Upper lobe of left lung (tissue), 6 donors: ENCODE results near the gene MCOLN2. TPM values are rescaled to one million over a fixed set of nuclear protein-coding genes. Genes with fewer than 3 reads are reported as not detected.

Source experiments
- ATAC-seq, 2 donors: fragments of 200-7000 bp; cut with Tn5 transposase; one replicate each; pipeline ENCODE4 v1.9.1; 2022; ENCODE audit warnings: mild to moderate bottlenecking in 2 of 2, moderate library complexity in 2 of 2; ENCODE audit not compliant: low FRiP score in 2 of 2
- DNase-seq, 2 donors: peaks; one replicate each; pipeline ENCODE4 v3.0.0-alpha.2; 2019 to 2020
- H3K27ac ChIP-seq, 4 donors: fragments of 200-600 bp; sonication (generic); one replicate each; pipeline ENCODE4 v1.5.1; 2016 to 2019
- H3K27me3 ChIP-seq, 4 donors: fragments of 200-600 bp; sonication (generic); one replicate each; pipeline ENCODE4 v1.5.1; 2017 to 2019
- H3K36me3 ChIP-seq, 4 donors: fragments of 200-600 bp; sonication (generic); one replicate each; pipeline ENCODE4 v1.5.1; 2016 to 2019
- H3K4me1 ChIP-seq, 4 donors: fragments of 200-600 bp; sonication (generic); one replicate each; pipeline ENCODE4 v1.5.1; 2018 to 2019
- H3K4me3 ChIP-seq, 4 donors: fragments of 200-600 bp; sonication (generic); one replicate each; pipeline ENCODE4 v1.5.1; 2017 to 2019; ENCODE audit warnings: mild to moderate bottlenecking in 2 of 4, moderate library complexity in 1 of 4
- H3K9me3 ChIP-seq, 4 donors: fragments of 200-600 bp; sonication (generic); one replicate each; pipeline ENCODE4 v1.5.1; 2018 to 2019
- EP300 ChIP-seq, 4 donors: sonication (generic); formaldehyde crosslinking; IDR thresholded peaks; one replicate each; pipeline ENCODE4 v1.5.1; 2017; ENCODE audit warnings: antibody characterized with exemption in 4 of 4, control low read depth in 2 of 4
- POLR2A ChIP-seq, 4 donors: fragments of 450-650 bp; IDR thresholded peaks; one replicate each; pipeline ENCODE4 v1.5.1; 2016 to 2017; ENCODE audit warnings: antibody characterized with exemption in 4 of 4, mild to moderate bottlenecking in 2 of 4
- POLR2AphosphoS5 ChIP-seq, 2 donors: sonication (generic); formaldehyde crosslinking; IDR thresholded peaks; one replicate each; pipeline ENCODE4 v1.5.1; 2017; ENCODE audit warnings: antibody characterized with exemption in 2 of 2
- WGBS, 2 donors: methylation state at CpG; one replicate each; pipeline ENCODE4 v1.1.5; 2017 to 2018; 5-methylcytosine and 5-hydroxymethylcytosine counted together
- total RNA-seq, 6 donors: library from RNA; depleted of rRNA in 4 of 6; stranded (reverse); fragments of >200 nt in 4 of 6; gene quantifications; one replicate each; pipeline versions ENCODE4 v1.1.0 to v1.2.1, GENCODE V29; 2016 to 2021
- TF ChIP-seq, protein P1 (sequence below), 6 experiments: fragments of 450-650 bp in 4 of 6; fragments of 200-600 bp in 2 of 6; sonication (generic) in 2 of 6; IDR thresholded peaks; one replicate each; pipeline ENCODE4 v1.5.1; 2016 to 2019; ENCODE audit warnings: antibody characterized with exemption in 6 of 6
- donor health status: DM: no; HTN: no; CAD: no; lungs with moderate emphysema.
- donor health status: DM: no; HTN: yes; CAD: no; lungs with severe emphysema.

Gene MCOLN2
- total RNA-seq, 6 donors from 2014 or later, result 5.8 to 41.9 (median 7.4) TPM

DNA sequence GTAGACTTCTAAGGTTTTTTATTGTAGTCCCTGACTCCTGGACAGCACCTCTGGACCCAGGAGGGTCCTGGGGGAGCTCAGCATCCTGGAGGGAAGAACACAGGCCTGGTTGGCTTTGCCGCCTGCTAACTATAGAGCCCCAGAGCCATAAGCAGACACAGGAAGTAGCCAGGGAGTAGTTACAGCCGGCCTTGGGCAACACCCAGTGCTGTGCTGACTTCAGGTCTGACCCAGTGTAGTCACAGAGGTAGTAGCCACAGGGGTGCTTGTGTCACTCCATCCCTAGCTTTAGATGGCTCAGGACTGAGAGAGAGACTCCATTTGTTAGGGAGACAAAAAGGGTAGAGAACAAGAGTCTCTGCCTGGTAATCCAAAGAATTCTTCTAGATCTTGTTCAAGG is 21.9 kb downstream of the MCOLN2 start:
- no peak for TF ChIP-seq POLR2AphosphoS5 (IDR thresholded peaks at IDR 0.05)
- TF ChIP-seq, protein P1, sequence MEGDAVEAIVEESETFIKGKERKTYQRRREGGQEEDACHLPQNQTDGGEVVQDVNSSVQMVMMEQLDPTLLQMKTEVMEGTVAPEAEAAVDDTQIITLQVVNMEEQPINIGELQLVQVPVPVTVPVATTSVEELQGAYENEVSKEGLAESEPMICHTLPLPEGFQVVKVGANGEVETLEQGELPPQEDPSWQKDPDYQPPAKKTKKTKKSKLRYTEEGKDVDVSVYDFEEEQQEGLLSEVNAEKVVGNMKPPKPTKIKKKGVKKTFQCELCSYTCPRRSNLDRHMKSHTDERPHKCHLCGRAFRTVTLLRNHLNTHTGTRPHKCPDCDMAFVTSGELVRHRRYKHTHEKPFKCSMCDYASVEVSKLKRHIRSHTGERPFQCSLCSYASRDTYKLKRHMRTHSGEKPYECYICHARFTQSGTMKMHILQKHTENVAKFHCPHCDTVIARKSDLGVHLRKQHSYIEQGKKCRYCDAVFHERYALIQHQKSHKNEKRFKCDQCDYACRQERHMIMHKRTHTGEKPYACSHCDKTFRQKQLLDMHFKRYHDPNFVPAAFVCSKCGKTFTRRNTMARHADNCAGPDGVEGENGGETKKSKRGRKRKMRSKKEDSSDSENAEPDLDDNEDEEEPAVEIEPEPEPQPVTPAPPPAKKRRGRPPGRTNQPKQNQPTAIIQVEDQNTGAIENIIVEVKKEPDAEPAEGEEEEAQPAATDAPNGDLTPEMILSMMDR (IDR thresholded peaks at IDR 0.05), result no peak
- TF ChIP-seq POLR2A (IDR thresholded peaks at IDR 0.05), result no peak
- TF ChIP-seq EP300 (IDR thresholded peaks at IDR 0.05), result no peak
- Histone ChIP-seq H3K27ac (no peak overlapping the region), H3K4me1 (no peaks in the 10 kb centered on the region), H3K27me3 (no peaks in the 10 kb centered on the region), H3K4me3 (no peak overlapping the region), H3K9me3 (no peaks in the 10 kb centered on the region), H3K36me3 (no peaks in the 10 kb centered on the region)
- 29% methylated on average over 2 of the region's 2 CpGs; no CpG with 5 or more reads in 1 of the 2 donors for WGBS, 2 donors
- ATAC-seq (no peak), DNase-seq (no peak)

DNA sequence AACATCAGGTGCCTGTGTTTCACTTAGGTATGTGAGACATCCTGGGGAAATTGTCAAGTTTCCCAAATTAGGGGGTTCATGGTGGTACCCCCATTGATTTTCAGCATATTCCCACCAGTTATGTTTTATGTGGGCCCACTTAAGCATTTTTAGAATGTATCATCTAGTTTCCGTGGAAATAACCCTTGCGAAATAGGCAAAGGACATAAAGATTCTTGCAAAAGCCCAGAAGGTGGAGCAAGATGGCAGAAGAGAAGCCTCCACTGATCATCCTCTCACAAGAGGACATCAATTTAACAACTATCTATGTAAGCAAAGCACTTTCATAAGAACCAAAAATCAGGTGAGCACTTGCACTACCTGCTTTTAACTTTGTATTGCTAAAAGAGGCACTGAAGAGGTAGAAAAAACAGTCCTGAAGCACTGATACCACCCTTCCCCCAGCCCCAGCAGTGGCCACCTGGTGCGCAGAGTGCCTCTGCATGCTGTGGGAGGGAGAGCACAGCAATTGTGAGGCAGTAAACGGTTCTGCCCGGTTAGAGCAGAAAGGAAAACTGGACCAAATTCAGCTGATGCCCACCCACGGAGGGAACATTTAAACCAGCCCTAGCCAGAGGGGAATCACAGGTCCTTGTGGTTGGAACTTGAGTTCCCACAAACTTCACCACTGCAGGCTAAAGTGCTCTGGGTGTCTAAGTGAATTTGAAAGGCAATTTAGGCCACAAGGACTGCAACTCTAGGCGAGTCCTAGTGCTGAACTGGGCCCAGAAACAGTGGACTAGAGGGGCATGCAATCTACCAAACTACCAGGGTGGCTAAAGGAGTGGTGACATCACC is 23.2 kb downstream of the MCOLN2 start:
- DNase-seq (no peak), ATAC-seq (no peak)
- H3K4me3 ChIP-seq, result no peak overlapping the region
- H3K27me3 ChIP-seq, result no peaks in the 10 kb centered on the region
- no peaks in the 10 kb centered on the region for H3K9me3 ChIP-seq
- H3K36me3 ChIP-seq, result no peaks in the 10 kb centered on the region
- TF ChIP-seq POLR2A (IDR thresholded peaks at IDR 0.05) (no peak), POLR2AphosphoS5 (IDR thresholded peaks at IDR 0.05) (no peak), EP300 (IDR thresholded peaks at IDR 0.05) (no peak)
- TF ChIP-seq, protein P1 (IDR thresholded peaks at IDR 0.05), result no peak
- no peaks in the 10 kb centered on the region for H3K4me1 ChIP-seq
- WGBS, 2 donors, result 68 to 77% methylated on average over 6 to 7 of the region's 7 CpGs
- no peak overlapping the region for H3K27ac ChIP-seq

DNA sequence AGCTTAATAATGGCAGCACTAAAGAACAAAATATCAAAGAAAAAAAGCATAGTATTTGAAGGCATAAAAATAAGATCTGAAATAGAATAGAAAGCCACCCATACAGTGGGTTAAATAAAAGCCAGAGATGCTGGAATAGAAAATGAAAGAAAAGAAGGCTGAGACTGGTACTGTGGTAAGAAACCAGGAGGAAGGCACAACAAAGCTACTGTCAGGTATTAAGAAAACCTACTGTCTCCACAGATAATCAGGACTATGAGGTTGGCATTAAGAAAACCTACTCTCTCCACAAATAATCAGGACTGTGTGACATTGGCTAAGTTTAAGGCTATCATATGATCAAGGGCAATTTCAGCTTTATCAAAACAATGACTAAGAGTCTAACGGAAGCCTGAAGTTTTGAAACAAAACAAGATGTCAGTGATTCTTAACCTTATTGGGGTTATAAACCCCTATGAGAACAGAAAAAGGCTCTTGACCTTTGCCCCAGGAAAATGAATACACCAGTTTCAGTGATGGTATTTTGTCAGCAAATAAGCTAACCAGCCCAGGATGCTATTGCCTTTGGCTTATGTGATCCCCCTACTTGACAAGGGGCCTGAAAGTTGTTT is 24.4 kb downstream of the MCOLN2 start:
- Histone ChIP-seq H3K9me3 (no peaks in the 10 kb centered on the region), H3K27ac (no peak overlapping the region), H3K4me3 (no peak overlapping the region), H3K27me3 (no peaks in the 10 kb centered on the region), H3K4me1 (no peaks in the 10 kb centered on the region), H3K36me3 (no peaks in the 10 kb centered on the region)
- TF ChIP-seq, protein P1 (IDR thresholded peaks at IDR 0.05), result no peak
- ATAC-seq, result no peak
- no peak for DNase-seq
- WGBS, 2 donors, result 53 to 65% methylated on average over 1 of the region's 1 CpG

DNA sequence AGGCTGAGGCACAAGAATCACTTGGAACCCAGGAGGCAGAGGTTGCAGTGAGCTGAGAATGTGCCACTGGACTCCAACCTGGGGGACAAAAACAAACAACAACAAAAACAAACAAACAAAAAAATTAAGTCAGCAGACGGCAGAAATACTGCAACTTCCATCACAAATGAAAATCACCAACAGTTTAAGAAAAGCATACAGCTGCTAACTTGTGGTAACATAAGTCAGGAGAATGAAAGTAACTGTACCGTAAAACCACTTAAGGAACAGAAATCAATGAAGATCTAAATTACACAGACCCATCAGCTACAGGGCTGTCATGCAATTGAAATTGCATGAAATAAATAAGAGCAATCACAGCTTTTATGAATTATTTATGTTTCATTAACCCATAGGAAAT is 25.0 kb downstream of the MCOLN2 start:
- H3K9me3 ChIP-seq, result no peaks in the 10 kb centered on the region
- TF ChIP-seq POLR2A (IDR thresholded peaks at IDR 0.05), result no peak
- TF ChIP-seq, protein P1 (IDR thresholded peaks at IDR 0.05), result no peak
- TF ChIP-seq POLR2AphosphoS5 (IDR thresholded peaks at IDR 0.05), result no peak
- no peak for TF ChIP-seq EP300 (IDR thresholded peaks at IDR 0.05)
- no peaks in the 10 kb centered on the region for H3K27me3 ChIP-seq
- no peak overlapping the region for H3K27ac ChIP-seq
- no peaks in the 10 kb centered on the region for H3K36me3 ChIP-seq
- DNase-seq (no peak), ATAC-seq (no peak)
- WGBS, 2 donors, result 79 to 88% methylated on average over 2 of the region's 2 CpGs
- H3K4me1 ChIP-seq, result no peaks in the 10 kb centered on the region
- no peak overlapping the region for H3K4me3 ChIP-seq
